OCI-LY1 (cell line): ENCODE results near the gene SIRT3.

ENCODE experiments used
- CTCF ChIP-seq: fragments of 200-600 bp; sonication (generic), shearing (Covaris generic); IDR thresholded peaks from 2 replicates; pipeline ENCODE4 v1.5.1; 2017; ENCODE audit warnings: mild to moderate bottlenecking, antibody characterized with exemption, low read length, moderate library complexity, mixed read lengths
- EZH2 ChIP-seq: fragments of 200-600 bp; sonication (generic), shearing (Covaris generic); IDR thresholded peaks from 2 replicates; pipeline ENCODE4 v1.8.0; 2017; ENCODE audit warnings: borderline replicate concordance, mixed run types, mild to moderate bottlenecking, antibody characterized with exemption, low read length, moderate library complexity, mixed read lengths

- no peak for TF ChIP-seq EZH2
- no peak for TF ChIP-seq CTCF
These were observed 39.1 kb downstream of the SIRT3 start for GRCh38 chr11:196786-197731.
